HepG2 (cell line): ENCODE data around the gene FBXO8. TPM values are rescaled to one million over a fixed set of nuclear protein-coding genes. Genes with fewer than 3 reads are reported as not detected.

Experiments
- ATF7-NPFF ChIP-seq: sonication (generic); formaldehyde crosslinking; IDR thresholded peaks from 2 replicates; pipeline ENCODE4 v1.8.1; 2023; ENCODE audit warnings: mild to moderate bottlenecking, low read depth, missing genetic modification reagents, moderate library complexity
- FOXM1 ChIP-seq: sonication (generic); formaldehyde crosslinking; IDR thresholded peaks from 2 replicates; pipeline ENCODE4 v1.5.0; 2020; ENCODE audit warnings: missing genetic modification reagents
- ZNF136 ChIP-seq: sonication (generic); formaldehyde crosslinking; IDR thresholded peaks from 2 replicates; pipeline ENCODE4 v1.8.1; 2022; ENCODE audit warnings: low read depth, mild to moderate bottlenecking, moderate library complexity, missing genetic modification reagents
- ZNF296 ChIP-seq: sonication (generic); formaldehyde crosslinking; conservative IDR thresholded peaks from 2 replicates; pipeline ENCODE4 v1.5.0; 2020; ENCODE audit warnings: mild to moderate bottlenecking, missing genetic modification reagents
- ZNF367 ChIP-seq: sonication (generic); formaldehyde crosslinking; IDR thresholded peaks from 2 replicates; pipeline ENCODE4 v1.4.0; 2020; ENCODE audit warnings: missing genetic modification reagents, borderline replicate concordance
- ZNF441 ChIP-seq: sonication (generic); formaldehyde crosslinking; IDR thresholded peaks from 2 replicates; pipeline ENCODE4 v1.7.0; 2021; ENCODE audit warnings: missing genetic modification reagents, borderline replicate concordance
- ZNF549 ChIP-seq: sonication (generic); formaldehyde crosslinking; IDR thresholded peaks from 2 replicates; pipeline ENCODE4 v1.5.0; 2020; ENCODE audit warnings: missing genetic modification reagents
- polyA plus RNA-seq, 8 experiments: library from polyadenylated mRNA; depleted of rRNA in 3 of 8; stranded (reverse) in 7 of 8; unstranded in 1 of 8; fragments of >200 nt; fragmentation: Illumina TruSeq in 4 of 8; extraction: Trizol in 4 of 8; gene quantifications; 2 replicates each; pipeline versions ENCODE4 v1.2.1 to v1.2.3, GENCODE V29; 2011 to 2016; ENCODE audit warnings: low read depth in 4 of 8, missing spikeins in 1 of 8, mixed read lengths in 1 of 8; ENCODE audit not compliant: insufficient read depth in 1 of 8
- total RNA-seq, 5 experiments: library from RNA; depleted of rRNA; stranded (reverse); fragments of >200 nt; fragmentation: Illumina TruSeq; extraction: Trizol; gene quantifications; 2 replicates each; pipeline ENCODE4 v1.2.3, GENCODE V29; 2016; ENCODE audit warnings: low read depth in 1 of 5
- TF ChIP-seq, protein P1 (sequence below): IDR thresholded peaks from 2 replicates; pipeline ENCODE4 v1.6.1; 2012; ENCODE audit warnings: low read length, improper control_type of control experiment
- TF ChIP-seq, protein P2 (sequence below): sonication (generic); formaldehyde crosslinking; IDR thresholded peaks from 2 replicates; pipeline ENCODE4 v1.5.0; 2020; ENCODE audit warnings: mild to moderate bottlenecking, missing genetic modification reagents, moderate library complexity
- TF ChIP-seq, protein P3 (sequence below): sonication (generic); formaldehyde crosslinking; IDR thresholded peaks from 2 replicates; pipeline ENCODE4 v1.4.0; 2020; ENCODE audit warnings: missing genetic modification reagents

The FBXO8 gene
- total and polyA plus RNA-seq, 2 of the 13 experiments (the other 11 are each of a cell fraction or from before 2014, with no cell fraction given): 11.7 to 15.2 TPM

DNA sequence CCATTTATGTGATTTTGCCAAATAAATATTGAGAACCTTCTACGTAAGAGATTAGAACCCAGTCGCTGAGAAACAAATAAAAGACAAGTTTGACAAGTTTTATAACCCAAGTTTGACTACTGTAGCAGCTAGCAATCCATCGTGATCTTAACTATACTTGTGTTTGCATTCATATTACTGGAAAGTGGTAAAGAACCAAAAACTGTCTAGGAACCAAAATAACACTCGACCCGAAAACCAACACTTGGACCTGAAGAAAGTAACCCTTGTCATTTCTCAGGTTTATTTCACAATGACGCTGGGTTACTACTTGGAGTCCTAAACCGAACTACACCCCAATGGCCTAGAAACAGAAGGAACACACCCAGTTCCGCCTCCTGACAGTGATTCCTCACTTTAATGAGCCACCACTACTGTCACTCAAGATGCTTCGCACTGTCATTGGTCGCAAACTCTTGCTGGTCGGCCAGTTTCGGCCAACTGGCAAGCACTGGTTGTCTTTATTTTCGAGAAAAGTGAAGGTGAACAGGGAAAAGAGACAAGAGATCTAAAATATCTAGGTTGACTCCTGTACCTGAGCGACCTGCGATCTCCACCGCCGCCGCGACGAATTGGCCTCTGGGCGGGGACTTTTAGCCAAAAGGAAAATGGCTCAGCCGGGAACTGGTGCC is 496 bp downstream of the FBXO8 start (continued):
- TF ChIP-seq ZNF367: no peak
- TF ChIP-seq ZNF549 (CRISPR knock-in tag): no peak
- no peak for TF ChIP-seq ATF7-NPFF
- TF ChIP-seq FOXM1 (CRISPR knock-in tag): no peak
- TF ChIP-seq, protein P1, sequence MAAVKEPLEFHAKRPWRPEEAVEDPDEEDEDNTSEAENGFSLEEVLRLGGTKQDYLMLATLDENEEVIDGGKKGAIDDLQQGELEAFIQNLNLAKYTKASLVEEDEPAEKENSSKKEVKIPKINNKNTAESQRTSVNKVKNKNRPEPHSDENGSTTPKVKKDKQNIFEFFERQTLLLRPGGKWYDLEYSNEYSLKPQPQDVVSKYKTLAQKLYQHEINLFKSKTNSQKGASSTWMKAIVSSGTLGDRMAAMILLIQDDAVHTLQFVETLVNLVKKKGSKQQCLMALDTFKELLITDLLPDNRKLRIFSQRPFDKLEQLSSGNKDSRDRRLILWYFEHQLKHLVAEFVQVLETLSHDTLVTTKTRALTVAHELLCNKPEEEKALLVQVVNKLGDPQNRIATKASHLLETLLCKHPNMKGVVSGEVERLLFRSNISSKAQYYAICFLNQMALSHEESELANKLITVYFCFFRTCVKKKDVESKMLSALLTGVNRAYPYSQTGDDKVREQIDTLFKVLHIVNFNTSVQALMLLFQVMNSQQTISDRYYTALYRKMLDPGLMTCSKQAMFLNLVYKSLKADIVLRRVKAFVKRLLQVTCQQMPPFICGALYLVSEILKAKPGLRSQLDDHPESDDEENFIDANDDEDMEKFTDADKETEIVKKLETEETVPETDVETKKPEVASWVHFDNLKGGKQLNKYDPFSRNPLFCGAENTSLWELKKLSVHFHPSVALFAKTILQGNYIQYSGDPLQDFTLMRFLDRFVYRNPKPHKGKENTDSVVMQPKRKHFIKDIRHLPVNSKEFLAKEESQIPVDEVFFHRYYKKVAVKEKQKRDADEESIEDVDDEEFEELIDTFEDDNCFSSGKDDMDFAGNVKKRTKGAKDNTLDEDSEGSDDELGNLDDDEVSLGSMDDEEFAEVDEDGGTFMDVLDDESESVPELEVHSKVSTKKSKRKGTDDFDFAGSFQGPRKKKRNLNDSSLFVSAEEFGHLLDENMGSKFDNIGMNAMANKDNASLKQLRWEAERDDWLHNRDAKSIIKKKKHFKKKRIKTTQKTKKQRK: peak; percentile 56; the same call in 1 of the 2 replicates
- TF ChIP-seq ZNF136: no peak
- TF ChIP-seq, protein P2, sequence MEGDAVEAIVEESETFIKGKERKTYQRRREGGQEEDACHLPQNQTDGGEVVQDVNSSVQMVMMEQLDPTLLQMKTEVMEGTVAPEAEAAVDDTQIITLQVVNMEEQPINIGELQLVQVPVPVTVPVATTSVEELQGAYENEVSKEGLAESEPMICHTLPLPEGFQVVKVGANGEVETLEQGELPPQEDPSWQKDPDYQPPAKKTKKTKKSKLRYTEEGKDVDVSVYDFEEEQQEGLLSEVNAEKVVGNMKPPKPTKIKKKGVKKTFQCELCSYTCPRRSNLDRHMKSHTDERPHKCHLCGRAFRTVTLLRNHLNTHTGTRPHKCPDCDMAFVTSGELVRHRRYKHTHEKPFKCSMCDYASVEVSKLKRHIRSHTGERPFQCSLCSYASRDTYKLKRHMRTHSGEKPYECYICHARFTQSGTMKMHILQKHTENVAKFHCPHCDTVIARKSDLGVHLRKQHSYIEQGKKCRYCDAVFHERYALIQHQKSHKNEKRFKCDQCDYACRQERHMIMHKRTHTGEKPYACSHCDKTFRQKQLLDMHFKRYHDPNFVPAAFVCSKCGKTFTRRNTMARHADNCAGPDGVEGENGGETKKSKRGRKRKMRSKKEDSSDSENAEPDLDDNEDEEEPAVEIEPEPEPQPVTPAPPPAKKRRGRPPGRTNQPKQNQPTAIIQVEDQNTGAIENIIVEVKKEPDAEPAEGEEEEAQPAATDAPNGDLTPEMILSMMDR (CRISPR knock-in tag): no peak
- TF ChIP-seq, protein P3, sequence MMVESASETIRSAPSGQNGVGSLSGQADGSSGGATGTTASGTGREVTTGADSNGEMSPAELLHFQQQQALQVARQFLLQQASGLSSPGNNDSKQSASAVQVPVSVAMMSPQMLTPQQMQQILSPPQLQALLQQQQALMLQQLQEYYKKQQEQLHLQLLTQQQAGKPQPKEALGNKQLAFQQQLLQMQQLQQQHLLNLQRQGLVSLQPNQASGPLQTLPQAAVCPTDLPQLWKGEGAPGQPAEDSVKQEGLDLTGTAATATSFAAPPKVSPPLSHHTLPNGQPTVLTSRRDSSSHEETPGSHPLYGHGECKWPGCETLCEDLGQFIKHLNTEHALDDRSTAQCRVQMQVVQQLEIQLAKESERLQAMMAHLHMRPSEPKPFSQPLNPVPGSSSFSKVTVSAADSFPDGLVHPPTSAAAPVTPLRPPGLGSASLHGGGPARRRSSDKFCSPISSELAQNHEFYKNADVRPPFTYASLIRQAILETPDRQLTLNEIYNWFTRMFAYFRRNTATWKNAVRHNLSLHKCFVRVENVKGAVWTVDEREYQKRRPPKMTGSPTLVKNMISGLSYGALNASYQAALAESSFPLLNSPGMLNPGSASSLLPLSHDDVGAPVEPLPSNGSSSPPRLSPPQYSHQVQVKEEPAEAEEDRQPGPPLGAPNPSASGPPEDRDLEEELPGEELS (CRISPR knock-in tag): no peak
- TF ChIP-seq ZNF441: peak; percentile 18; the same call in 1 of the 2 replicates
- no peak for TF ChIP-seq ZNF296
- TF ChIP-seq, all 625 proteins: peak for 19
